ENCODE data around the gene ZER1. TPM values are rescaled to one million over a fixed set of nuclear protein-coding genes. Genes with fewer than 3 reads are reported as not detected.

Gene ZER1
- total RNA-seq, 2 donors from 2014 or later, result 33.0 to 33.8 TPM

DNA sequence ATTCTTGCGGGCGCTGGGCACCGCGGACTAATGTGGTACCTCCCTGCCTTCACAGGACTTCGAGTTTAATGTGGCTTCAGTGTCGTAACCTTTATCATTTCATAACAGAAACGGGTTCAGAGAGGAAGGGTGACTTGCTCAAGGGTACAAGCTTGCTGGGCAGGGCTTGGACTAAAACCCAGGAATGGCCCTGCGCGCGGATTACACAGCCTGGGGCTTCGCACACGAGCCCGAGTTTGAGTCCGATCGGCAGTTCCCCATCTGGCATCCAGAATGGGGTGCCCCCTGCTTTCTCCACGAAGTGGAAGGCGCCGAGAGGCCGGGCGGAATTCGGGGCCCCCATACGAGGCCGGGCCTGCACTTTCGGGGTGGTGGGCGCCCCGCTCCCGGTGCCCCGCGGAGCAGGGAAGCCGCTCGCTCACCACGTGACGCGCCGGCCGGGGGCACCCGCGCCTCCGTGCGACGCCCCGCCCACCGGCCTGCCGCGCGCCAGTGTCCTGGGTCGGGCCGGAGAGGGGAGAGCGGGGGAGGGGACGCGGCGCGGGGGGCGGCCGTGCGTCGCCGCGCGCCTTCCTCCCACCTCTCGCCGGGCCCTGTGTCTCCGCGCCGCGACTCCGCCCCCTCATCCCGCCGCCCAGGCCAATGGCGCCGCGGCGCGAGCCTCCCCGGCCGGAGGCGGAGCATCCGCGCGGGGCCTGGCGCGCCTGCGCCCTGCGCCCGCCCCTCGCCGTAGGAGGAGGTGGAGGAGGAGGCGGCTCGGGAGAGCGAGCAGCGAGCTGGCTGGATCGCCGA is 83.0 kb downstream of the ZER1 start, which contains the start of gene SET:
Gene SET, plus strand, starts transcription at position 722 of the 792 bp plus-strand sequence. CDS start 361 bp downstream, outside the sequence.
- Histone ChIP-seq H3K9me3 (ENCODE audit: control insufficient read depth, low read length) (no peaks in the 10 kb centered on the region), H3K27ac (ENCODE audit: low read depth, low read length) (peak within 1 kb of the TSS; percentile 87), H3K9ac (ENCODE audit: extremely low read depth, low read length, poor library complexity, severe bottlenecking) (peak within 1 kb of the TSS; percentile 86), H3K27me3 (ENCODE audit: control insufficient read depth, insufficient read depth, low read length, poor library complexity, severe bottlenecking) (no peaks in the 10 kb centered on the region), H3K4me1 (ENCODE audit: control insufficient read depth, insufficient read depth, low read length) (peaks cover 11% of the 10 kb centered on the region), H3K4me3 (ENCODE audit: low read length) (peak within 1 kb of the TSS; percentile 92), H3K36me3 (ENCODE audit: control insufficient read depth, insufficient read depth, low read length) (peaks cover 41% of the 10 kb centered on the region)
- no peak for TF ChIP-seq CTCF (conservative IDR thresholded peaks at IDR 0.05)
- DNase-seq, result peak; percentile 97
- Mint-ChIP-seq H3K4me1 (peaks cover 46% of the 10 kb centered on the region), H3K36me3 (ENCODE audit: low read depth) (peaks cover 43% of the 10 kb centered on the region), H3K27ac (peak within 1 kb of the TSS; percentile 91), H3K27me3 (ENCODE audit: insufficient read depth) (no peaks in the 10 kb centered on the region), H3K9me3 (no peaks in the 10 kb centered on the region), H3K4me3 (peak within 1 kb of the TSS; percentile 95)
- WGBS, 2 experiments (ENCODE audit: insufficient coverage in 1 of 2, insufficient read length in 1 of 2), result 4 to 23% methylated on average over 11 to 89 of the region's 93 CpGs

GRCh38 chr9:128687453-128687852 is 84.3 kb downstream of the ZER1 start:
- H3K4me1 ChIP-seq (ENCODE audit: control insufficient read depth, insufficient read depth, low read length), result peaks cover 11% of the 10 kb centered on the region
- WGBS, 2 experiments (ENCODE audit: insufficient coverage in 1 of 2, insufficient read length in 1 of 2), result 86 to 93% methylated on average over 2 to 4 of the region's 4 CpGs
- no peak for TF ChIP-seq CTCF (conservative IDR thresholded peaks at IDR 0.05)
- no peak overlapping the region for H3K27ac ChIP-seq (ENCODE audit: low read depth, low read length)
- no peak overlapping the region for H3K9ac ChIP-seq (ENCODE audit: extremely low read depth, low read length, poor library complexity, severe bottlenecking)
- H3K9me3 Mint-ChIP-seq, result peaks cover 6% of the 10 kb centered on the region
- H3K27me3 ChIP-seq (ENCODE audit: control insufficient read depth, insufficient read depth, low read length, poor library complexity, severe bottlenecking), result no peaks in the 10 kb centered on the region
- no peaks in the 10 kb centered on the region for H3K27me3 Mint-ChIP-seq (ENCODE audit: insufficient read depth)
- H3K36me3 Mint-ChIP-seq (ENCODE audit: low read depth), result peaks cover 32% of the 10 kb centered on the region
- DNase-seq, result no peak
- H3K9me3 ChIP-seq (ENCODE audit: control insufficient read depth, low read length), result no peaks in the 10 kb centered on the region
- H3K36me3 ChIP-seq (ENCODE audit: control insufficient read depth, insufficient read depth, low read length), result peaks cover 28% of the 10 kb centered on the region
- peaks cover 48% of the 10 kb centered on the region for H3K4me1 Mint-ChIP-seq
- peak overlapping the region; percentile 95 for H3K4me3 Mint-ChIP-seq
- H3K4me3 ChIP-seq (ENCODE audit: low read length), result no peak overlapping the region
- H3K27ac Mint-ChIP-seq, result peak overlapping the region; percentile 58

DNA sequence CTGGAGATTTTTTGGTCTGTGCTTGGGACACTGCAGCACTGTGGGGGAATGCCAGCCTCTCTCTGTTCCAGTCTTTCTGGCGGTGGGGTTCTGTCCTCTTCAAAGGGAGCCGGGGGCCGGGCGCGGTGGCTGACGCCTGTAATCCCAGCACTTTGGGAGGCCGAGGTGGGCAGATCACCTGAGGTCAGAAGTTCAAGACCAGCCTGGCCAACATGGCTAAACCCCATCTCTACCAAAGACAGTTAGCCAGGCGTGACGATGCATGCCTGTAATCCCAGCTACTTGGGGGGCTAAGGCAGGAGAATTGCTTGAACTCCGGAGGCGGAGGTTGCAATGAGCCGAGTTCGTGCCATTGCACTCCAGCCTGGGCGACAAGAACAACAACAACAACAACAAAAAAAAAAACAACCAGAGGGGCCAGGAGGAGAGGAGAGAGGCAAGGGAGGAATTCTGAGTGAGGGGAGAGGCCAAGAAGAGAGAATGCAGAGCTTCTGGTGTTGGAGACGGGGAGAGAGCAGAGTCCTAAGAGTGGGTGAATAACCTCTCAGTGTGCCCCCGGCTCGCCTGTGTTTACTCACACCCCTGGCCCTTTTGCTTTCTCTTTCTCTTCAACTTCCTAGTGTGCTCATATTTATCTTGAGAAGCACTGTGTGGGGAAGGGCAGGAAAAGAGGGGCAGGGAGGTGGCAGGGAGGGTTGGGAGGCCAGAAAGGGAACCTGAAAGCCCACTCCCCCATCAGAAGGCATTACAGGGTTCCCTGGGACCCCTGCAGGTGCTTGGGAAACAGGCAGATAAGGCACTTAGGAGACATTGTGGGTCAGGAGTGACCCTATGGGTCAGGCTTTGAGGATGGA is 85.9 kb downstream of the ZER1 start:
- Histone ChIP-seq H3K4me3 (ENCODE audit: low read length) (peak overlapping the region; percentile 95), H3K27me3 (ENCODE audit: control insufficient read depth, insufficient read depth, low read length, poor library complexity, severe bottlenecking) (no peaks in the 10 kb centered on the region), H3K9me3 (ENCODE audit: control insufficient read depth, low read length) (no peaks in the 10 kb centered on the region), H3K9ac (ENCODE audit: extremely low read depth, low read length, poor library complexity, severe bottlenecking) (no peak overlapping the region), H3K27ac (ENCODE audit: low read depth, low read length) (no peak overlapping the region), H3K4me1 (ENCODE audit: control insufficient read depth, insufficient read depth, low read length) (peaks cover 11% of the 10 kb centered on the region), H3K36me3 (ENCODE audit: control insufficient read depth, insufficient read depth, low read length) (peaks cover 12% of the 10 kb centered on the region)
- no peaks in the 10 kb centered on the region for H3K27me3 Mint-ChIP-seq (ENCODE audit: insufficient read depth)
- 48 to 83% methylated on average over 4 to 15 of the region's 17 CpGs for WGBS, 2 experiments (ENCODE audit: insufficient coverage in 1 of 2, insufficient read length in 1 of 2)
- peak; percentile 42 for DNase-seq
- H3K27ac Mint-ChIP-seq, result peak overlapping the region; percentile 98
- peak overlapping the region; percentile 95 for H3K4me3 Mint-ChIP-seq
- H3K36me3 Mint-ChIP-seq (ENCODE audit: low read depth), result peaks cover 23% of the 10 kb centered on the region
- TF ChIP-seq CTCF (conservative IDR thresholded peaks at IDR 0.05), result no peak
- peaks cover 6% of the 10 kb centered on the region for H3K9me3 Mint-ChIP-seq
- peaks cover 40% of the 10 kb centered on the region for H3K4me1 Mint-ChIP-seq

Data from endodermal cell (in vitro differentiated cells).